ENCODE results near the gene ETV6.

ETV6 gene

GRCh38 chr12:11758510-11759493 is 109.3 kb downstream of the ETV6 start:
- DNase-seq (ENCODE audit: low read depth): no peak

- no peak for DNase-seq (ENCODE audit: low read depth)
These were observed 110.0 kb downstream of the ETV6 start for GRCh38 chr12:11759494-11759878.

- no peak for DNase-seq (ENCODE audit: low read depth)
These were observed 110.4 kb downstream of the ETV6 start for GRCh38 chr12:11759899-11760298.

- DNase-seq (ENCODE audit: low read depth): no peak
These were observed 112.5 kb downstream of the ETV6 start for GRCh38 chr12:11761869-11762567.

GRCh38 chr12:11762723-11763326 is 113.4 kb downstream of the ETV6 start:
- no peak for DNase-seq (ENCODE audit: low read depth)

- no peak for DNase-seq (ENCODE audit: low read depth)
These were observed 114.5 kb downstream of the ETV6 start for GRCh38 chr12:11763760-11764520.

- no peak for DNase-seq (ENCODE audit: low read depth)
These were observed 115.4 kb downstream of the ETV6 start for GRCh38 chr12:11764837-11765236.

- no peak for DNase-seq (ENCODE audit: low read depth)
These were observed 115.9 kb downstream of the ETV6 start for GRCh38 chr12:11765421-11765816.

- DNase-seq (ENCODE audit: low read depth): no peak
These were observed 116.6 kb downstream of the ETV6 start for GRCh38 chr12:11765817-11766794.

GRCh38 chr12:11767029-11767724 is 117.7 kb downstream of the ETV6 start:
- DNase-seq (ENCODE audit: low read depth): no peak

- no peak for DNase-seq (ENCODE audit: low read depth)
These were observed 118.3 kb downstream of the ETV6 start for GRCh38 chr12:11767798-11768197.

- DNase-seq (ENCODE audit: low read depth): no peak
These were observed 118.9 kb downstream of the ETV6 start for GRCh38 chr12:11768233-11768965.

- DNase-seq (ENCODE audit: low read depth): no peak
These were observed 120.4 kb downstream of the ETV6 start for GRCh38 chr12:11769723-11770514.

- no peak for DNase-seq (ENCODE audit: low read depth)
These were observed 121.9 kb downstream of the ETV6 start for GRCh38 chr12:11771356-11771755.

GRCh38 chr12:11771895-11772502 is 122.5 kb downstream of the ETV6 start:
- no peak for DNase-seq (ENCODE audit: low read depth)

GRCh38 chr12:11773889-11774677 is 124.6 kb downstream of the ETV6 start:
- DNase-seq (ENCODE audit: low read depth): no peak

GRCh38 chr12:11774821-11775220 is 125.3 kb downstream of the ETV6 start:
- no peak for DNase-seq (ENCODE audit: low read depth)

All from fibroblast of the conjunctiva (primary cell).